Smooth muscle cell (in vitro differentiated cells): ENCODE results near the gene MYO15B. TPM values are rescaled to one million over a fixed set of nuclear protein-coding genes. Genes with fewer than 3 reads are reported as not detected.

ENCODE experiments used
- DNase-seq: peaks from one replicate; lab custom pipeline; 2025; ENCODE audit not compliant: unreplicated experiment; lab: John Stamatoyannopoulos, UW
- H2AFZ ChIP-seq: fragments of 200-600 bp; sonication (generic); 2 replicates; pipeline ENCODE4 v1.6.0; 2016; ENCODE audit warnings: antibody characterized with exemption, low read depth, mild to moderate bottlenecking
- H3F3A ChIP-seq: fragments of 200-600 bp; sonication (generic); 2 replicates; pipeline ENCODE4 v1.6.0; 2017; ENCODE audit warnings: antibody characterized with exemption, low read depth
- H3K27ac ChIP-seq: fragments of 200-600 bp; sonication (generic); 2 replicates; pipeline ENCODE4 v1.5.1; 2016; ENCODE audit warnings: low read depth, mild to moderate bottlenecking
- H3K27me3 ChIP-seq: fragments of 200-600 bp; sonication (generic); 2 replicates; pipeline ENCODE4 v1.6.1; 2016; ENCODE audit warnings: low read depth, mild to moderate bottlenecking
- H3K36me3 ChIP-seq: fragments of 200-600 bp; sonication (generic); 2 replicates; pipeline ENCODE4 v1.5.1; 2016; ENCODE audit warnings: low read depth
- H3K4me1 ChIP-seq: fragments of 200-600 bp; sonication (generic); 2 replicates; pipeline ENCODE4 v1.5.1; 2016; ENCODE audit warnings: low read depth
- H3K4me2 ChIP-seq: fragments of 200-600 bp; sonication (generic); 2 replicates; pipeline ENCODE4 v1.6.0; 2016; ENCODE audit warnings: mild to moderate bottlenecking
- H3K4me3 ChIP-seq: fragments of 200-600 bp; sonication (generic); 2 replicates; pipeline ENCODE4 v1.5.1; 2016; ENCODE audit warnings: mild to moderate bottlenecking
- H3K79me2 ChIP-seq: fragments of 200-600 bp; sonication (generic); 2 replicates; pipeline ENCODE4 v1.6.0; 2016; ENCODE audit warnings: low read depth, mild to moderate bottlenecking
- H3K9ac ChIP-seq: fragments of 200-600 bp; sonication (generic); 2 replicates; pipeline ENCODE4 v1.6.0; 2016; ENCODE audit warnings: low read depth
- H3K9me3 ChIP-seq: fragments of 200-600 bp; sonication (generic); replicated peaks from 2 replicates; pipeline ENCODE4 v1.5.1; 2016; ENCODE audit warnings: low read depth
- H4K20me1 ChIP-seq: fragments of 200-600 bp; sonication (generic); 2 replicates; pipeline ENCODE4 v1.6.0; 2016; ENCODE audit warnings: low read depth
- WGBS: methylation state at CpG from one replicate; pipeline ENCODE4 v1.1.7; 2016; ENCODE audit warnings: low lambda C conversion rate; 5-methylcytosine and 5-hydroxymethylcytosine counted together
- polyA plus RNA-seq: library from polyadenylated mRNA; unstranded; fragments of >200 nt; fragmentation: Nextera tagmentation; extraction: Ambion mirVana; gene quantifications from 2 replicates; pipeline ENCODE4 v1.2.1, GENCODE V29; 2016
- total RNA-seq: library from RNA; depleted of rRNA; stranded (reverse); fragments of >200 nt; gene quantifications from 2 replicates; pipeline ENCODE4 v1.2.3, GENCODE V29; 2014
- TF ChIP-seq, protein P1 (sequence below): fragments of 200-600 bp; sonication (generic); IDR thresholded peaks from 2 replicates; pipeline ENCODE4 v1.5.1; 2017; ENCODE audit warnings: borderline replicate concordance, mild to moderate bottlenecking, antibody characterized with exemption; ENCODE audit not compliant: insufficient read depth, poor library complexity, severe bottlenecking

Gene MYO15B
- total and polyA plus RNA-seq, 2 experiments from 2014 or later, result 14.7 to 17.5 TPM

DNA sequence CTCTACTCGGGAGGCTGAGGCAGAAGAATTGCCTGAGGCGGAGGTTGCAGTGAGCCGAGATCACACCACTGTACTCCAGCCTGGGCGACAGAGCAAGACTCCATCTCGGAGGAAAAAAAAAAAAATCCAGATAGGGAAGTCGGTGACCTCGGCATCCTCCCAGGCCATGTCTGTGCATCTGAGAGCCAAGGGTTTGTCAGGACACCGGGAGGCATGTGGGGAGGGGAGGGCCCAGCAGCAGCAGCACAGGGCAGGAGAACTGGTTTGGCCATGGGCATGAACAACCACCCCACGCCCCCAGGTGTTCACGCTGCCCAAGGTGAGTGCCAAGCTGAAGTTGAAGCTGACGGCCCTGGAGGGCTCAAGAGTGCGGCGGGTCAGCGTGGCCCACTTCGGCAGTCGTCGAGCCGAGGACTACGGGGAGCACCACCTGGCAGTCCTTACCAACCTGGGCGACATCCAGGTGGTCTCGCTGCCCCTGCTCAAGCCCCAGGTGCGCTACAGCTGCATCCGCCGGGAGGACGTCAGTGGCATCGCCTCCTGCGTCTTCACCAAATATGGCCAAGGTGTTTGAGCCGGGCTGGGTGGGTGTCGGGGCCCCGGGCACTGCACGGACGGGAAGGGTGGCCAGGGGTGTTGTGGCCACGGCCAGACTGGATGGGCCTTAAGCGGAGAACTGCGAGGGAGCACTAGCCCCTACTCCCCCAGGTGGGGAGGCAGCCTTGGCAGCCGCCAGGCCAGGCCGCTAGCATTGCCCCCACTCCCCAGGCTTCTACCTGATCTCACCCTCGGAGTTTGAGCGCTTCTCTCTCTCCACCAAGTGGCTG, 14.7 kb upstream of the MYO15B start:
- 96% methylated on average over 39 of the region's 39 CpGs for WGBS

DNA sequence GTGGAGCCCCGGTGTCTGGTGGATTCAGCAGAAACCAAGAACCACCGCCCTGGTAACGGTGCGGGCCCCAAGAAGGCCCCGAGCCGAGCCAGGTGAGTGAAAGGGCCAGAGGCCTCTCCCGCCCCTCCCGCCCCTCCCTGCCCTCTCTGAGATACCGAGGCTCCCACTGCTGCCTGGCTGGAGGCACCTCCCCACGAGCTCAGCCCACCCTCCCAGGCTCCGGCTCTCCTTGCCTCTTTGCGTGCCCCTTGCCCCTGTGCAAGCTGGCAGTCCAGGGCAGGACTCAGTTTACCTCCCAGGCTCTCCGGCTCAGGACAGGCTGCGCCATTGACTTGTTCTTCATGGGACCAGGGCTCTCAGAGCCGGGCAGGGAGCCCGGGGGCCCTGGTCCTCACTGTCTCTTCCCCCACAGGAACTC, 14.1 kb upstream of the MYO15B start:
- 97% methylated on average over 10 of the region's 16 CpGs for WGBS
- no peaks in the 10 kb centered on the region for H3K27me3 ChIP-seq
- H4K20me1 ChIP-seq, result no peaks in the 10 kb centered on the region
- no peak for DNase-seq
- no peaks in the 10 kb centered on the region for H3K79me2 ChIP-seq
- H3K36me3 ChIP-seq, result no peaks in the 10 kb centered on the region
- H3K4me3 ChIP-seq, result no peak overlapping the region
- H3K4me1 ChIP-seq, result no peaks in the 10 kb centered on the region
- H3K9me3 ChIP-seq, result no peaks in the 10 kb centered on the region
- no peak overlapping the region for H3K9ac ChIP-seq
- H3K27ac ChIP-seq, result no peak overlapping the region
- no peaks in the 10 kb centered on the region for H3F3A ChIP-seq
- H3K4me2 ChIP-seq, result no peak overlapping the region
- no peak overlapping the region for H2AFZ ChIP-seq
- TF ChIP-seq, protein P1, sequence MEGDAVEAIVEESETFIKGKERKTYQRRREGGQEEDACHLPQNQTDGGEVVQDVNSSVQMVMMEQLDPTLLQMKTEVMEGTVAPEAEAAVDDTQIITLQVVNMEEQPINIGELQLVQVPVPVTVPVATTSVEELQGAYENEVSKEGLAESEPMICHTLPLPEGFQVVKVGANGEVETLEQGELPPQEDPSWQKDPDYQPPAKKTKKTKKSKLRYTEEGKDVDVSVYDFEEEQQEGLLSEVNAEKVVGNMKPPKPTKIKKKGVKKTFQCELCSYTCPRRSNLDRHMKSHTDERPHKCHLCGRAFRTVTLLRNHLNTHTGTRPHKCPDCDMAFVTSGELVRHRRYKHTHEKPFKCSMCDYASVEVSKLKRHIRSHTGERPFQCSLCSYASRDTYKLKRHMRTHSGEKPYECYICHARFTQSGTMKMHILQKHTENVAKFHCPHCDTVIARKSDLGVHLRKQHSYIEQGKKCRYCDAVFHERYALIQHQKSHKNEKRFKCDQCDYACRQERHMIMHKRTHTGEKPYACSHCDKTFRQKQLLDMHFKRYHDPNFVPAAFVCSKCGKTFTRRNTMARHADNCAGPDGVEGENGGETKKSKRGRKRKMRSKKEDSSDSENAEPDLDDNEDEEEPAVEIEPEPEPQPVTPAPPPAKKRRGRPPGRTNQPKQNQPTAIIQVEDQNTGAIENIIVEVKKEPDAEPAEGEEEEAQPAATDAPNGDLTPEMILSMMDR, result no peak

More for the DNA sequence above, 14.7 kb upstream of the MYO15B start:
- TF ChIP-seq, protein P1, result no peak
- no peak for DNase-seq
- Histone ChIP-seq H3K4me3 (no peak overlapping the region), H3K9me3 (no peaks in the 10 kb centered on the region), H3K79me2 (no peaks in the 10 kb centered on the region), H3K27ac (no peak overlapping the region), H3K36me3 (no peaks in the 10 kb centered on the region), H3K9ac (no peak overlapping the region), H2AFZ (no peak overlapping the region), H3K4me1 (no peaks in the 10 kb centered on the region), H3K4me2 (no peak overlapping the region), H3F3A (no peaks in the 10 kb centered on the region), H4K20me1 (no peaks in the 10 kb centered on the region), H3K27me3 (no peaks in the 10 kb centered on the region)

DNA sequence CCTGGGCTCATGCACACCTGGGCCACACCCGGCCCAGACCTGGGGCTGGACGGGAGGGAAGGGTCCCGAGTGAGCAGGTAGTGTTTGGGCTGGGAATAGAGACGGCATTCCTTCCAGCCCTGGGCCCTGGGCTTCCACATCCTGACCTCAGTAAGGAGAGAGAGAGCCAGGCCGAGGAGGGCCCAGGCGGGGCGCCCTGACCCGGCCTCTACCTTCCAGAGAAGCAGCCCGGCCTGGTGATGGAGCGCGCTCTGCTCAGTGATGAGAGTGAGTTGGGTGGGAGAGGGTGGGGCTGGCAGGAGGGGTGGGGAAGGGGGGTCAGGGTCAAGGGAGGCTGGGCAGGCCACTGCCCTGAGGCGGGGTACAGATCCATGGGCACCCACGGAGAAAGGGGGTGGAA, 13.6 kb upstream of the MYO15B start:
- Histone ChIP-seq H3K9ac (no peak overlapping the region), H3K27ac (no peak overlapping the region), H4K20me1 (no peaks in the 10 kb centered on the region), H3K9me3 (no peaks in the 10 kb centered on the region), H3K79me2 (no peaks in the 10 kb centered on the region), H3K4me2 (no peak overlapping the region), H3K4me1 (no peaks in the 10 kb centered on the region), H3K36me3 (no peaks in the 10 kb centered on the region), H3F3A (no peaks in the 10 kb centered on the region), H3K4me3 (no peak overlapping the region), H2AFZ (no peak overlapping the region), H3K27me3 (no peaks in the 10 kb centered on the region)
- WGBS, result 95% methylated on average over 6 of the region's 13 CpGs
- TF ChIP-seq, protein P1, result no peak
- no peak for DNase-seq

DNA sequence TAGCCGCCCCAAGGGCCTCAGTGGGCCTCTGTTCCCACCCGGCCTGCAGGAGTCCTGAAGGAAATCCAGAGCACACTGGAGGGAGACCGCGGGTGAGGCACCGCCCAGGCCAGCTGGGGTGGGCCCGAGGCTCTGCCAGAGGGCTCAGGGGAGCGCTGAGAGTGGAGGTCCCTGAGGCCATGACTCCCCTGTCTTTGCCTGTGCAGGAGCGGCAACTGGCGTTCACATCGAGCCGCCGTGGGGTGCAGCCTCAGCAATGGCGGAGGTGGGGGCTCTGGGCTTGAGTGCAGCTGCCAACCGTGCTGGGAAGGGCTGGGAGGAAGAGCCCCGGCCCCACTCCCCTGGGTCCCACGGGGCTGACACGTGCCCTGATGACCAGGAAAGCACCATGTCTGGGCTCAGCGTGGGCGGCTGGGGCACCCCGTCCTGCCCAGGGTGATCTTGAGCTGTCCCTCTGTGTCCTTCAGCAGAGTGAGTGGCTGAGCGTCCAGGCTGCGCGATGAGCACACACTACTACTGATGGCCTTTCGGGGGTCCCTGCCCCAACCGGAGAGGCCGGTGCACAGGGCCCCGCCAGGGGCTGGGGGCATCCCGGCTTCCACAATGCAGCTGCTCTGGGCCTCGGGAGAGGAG, 13.1 kb upstream of the MYO15B start:
- no peak overlapping the region for H3K27ac ChIP-seq
- no peak overlapping the region for H2AFZ ChIP-seq

More for the DNA sequence above, 13.1 kb upstream of the MYO15B start:
- H3K9ac ChIP-seq, result no peak overlapping the region
- no peak overlapping the region for H3K4me2 ChIP-seq
- H3K4me1 ChIP-seq, result no peaks in the 10 kb centered on the region
- H3K4me3 ChIP-seq, result no peak overlapping the region
- H3F3A ChIP-seq, result no peaks in the 10 kb centered on the region
- DNase-seq, result no peak
- H3K36me3 ChIP-seq, result no peaks in the 10 kb centered on the region
- WGBS, result 96% methylated on average over 29 of the region's 29 CpGs
- TF ChIP-seq, protein P1, result no peak
- no peaks in the 10 kb centered on the region for H3K27me3 ChIP-seq
- H3K9me3 ChIP-seq, result no peaks in the 10 kb centered on the region
- no peaks in the 10 kb centered on the region for H3K79me2 ChIP-seq
- H4K20me1 ChIP-seq, result no peaks in the 10 kb centered on the region
